Neural crest cell (in vitro differentiated cells): Measurements from ENCODE around the gene ZNF385C. TPM values are rescaled to one million over a fixed set of nuclear protein-coding genes. Genes with fewer than 3 reads are reported as not detected.

Experiments used
- DNase-seq: peaks from one replicate; pipeline ENCODE4 v3.0.0; 2021; ENCODE audit warnings: low read depth, mixed read lengths, low spot score
- H3K27ac Mint-ChIP-seq: one replicate; pipeline ENCODE4 v1.8.0; 2021; ENCODE audit warnings: mild to moderate bottlenecking, mixed read lengths; ENCODE audit not compliant: unreplicated experiment
- H3K27me3 Mint-ChIP-seq: 2 replicates; pipeline ENCODE4 v1.8.0; 2021; ENCODE audit warnings: low read depth, mild to moderate bottlenecking, mixed read lengths
- H3K36me3 Mint-ChIP-seq: 2 replicates; pipeline ENCODE4 v1.8.0; 2021; ENCODE audit warnings: low read depth, mild to moderate bottlenecking, mixed read lengths
- H3K4me1 Mint-ChIP-seq: 2 replicates; pipeline ENCODE4 v1.8.0; 2021; ENCODE audit warnings: mixed read lengths
- H3K4me3 Mint-ChIP-seq: one replicate; pipeline ENCODE4 v1.8.0; 2021; ENCODE audit warnings: mild to moderate bottlenecking, mixed read lengths
- H3K9me3 Mint-ChIP-seq: 2 replicates; pipeline ENCODE4 v1.8.0; 2021; ENCODE audit warnings: mixed read lengths
- CTCF ChIP-seq: fragments of 200-600 bp; sonication (generic); conservative IDR thresholded peaks from 2 replicates; pipeline ENCODE4 v1.5.0; 2021; ENCODE audit warnings: antibody characterized with exemption, mild to moderate bottlenecking
- total RNA-seq: library from RNA; stranded (reverse); gene quantifications from 2 replicates; pipeline ENCODE4 v1.2.1, GENCODE V29; 2021

The ZNF385C gene
- total RNA-seq, 1 donor from 2014 or later, result 1.3 TPM

DNA sequence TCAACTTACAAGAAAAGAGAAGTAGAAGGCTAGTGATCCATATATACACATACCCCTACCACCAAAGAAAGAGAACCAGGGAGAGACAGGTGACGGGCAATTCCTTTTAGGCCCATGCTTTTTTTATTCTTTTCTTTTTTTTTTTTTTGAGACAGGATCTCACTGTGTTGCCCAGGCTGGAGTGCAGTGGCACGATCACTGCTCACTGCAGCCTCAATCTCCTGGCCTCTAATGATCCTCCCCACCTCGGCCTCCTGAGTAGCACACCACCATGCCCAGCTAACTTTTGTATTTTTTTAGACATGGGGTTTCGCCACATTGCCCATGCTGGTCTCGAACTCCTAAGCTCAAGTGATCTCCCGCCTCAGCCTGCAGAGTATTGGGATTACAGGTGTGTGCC is 29.1 kb upstream of the ZNF385C start:
- H3K9me3 Mint-ChIP-seq, result no peaks in the 10 kb centered on the region
- no peak for TF ChIP-seq CTCF
- H3K4me1 Mint-ChIP-seq, result peaks cover 8% of the 10 kb centered on the region
- no peaks in the 10 kb centered on the region for H3K27me3 Mint-ChIP-seq
- no peak overlapping the region for H3K4me3 Mint-ChIP-seq
- no peak for DNase-seq
- H3K36me3 Mint-ChIP-seq, result peaks cover 13% of the 10 kb centered on the region
- no peak overlapping the region for H3K27ac Mint-ChIP-seq

GRCh38 chr17:42126836-42127235 is 28.6 kb upstream of the ZNF385C start:
- Mint-ChIP-seq H3K9me3 (no peaks in the 10 kb centered on the region), H3K27ac (no peak overlapping the region), H3K27me3 (no peaks in the 10 kb centered on the region), H3K4me1 (peaks cover 14% of the 10 kb centered on the region), H3K36me3 (peaks cover 13% of the 10 kb centered on the region), H3K4me3 (no peak overlapping the region)
- no peak for TF ChIP-seq CTCF
- no peak for DNase-seq

GRCh38 chr17:42125565-42125964 is 27.3 kb upstream of the ZNF385C start:
- no peak overlapping the region for H3K27ac Mint-ChIP-seq
- TF ChIP-seq CTCF, result no peak
- H3K4me3 Mint-ChIP-seq, result no peak overlapping the region
- H3K9me3 Mint-ChIP-seq, result no peaks in the 10 kb centered on the region
- DNase-seq, result no peak
- H3K27me3 Mint-ChIP-seq, result no peaks in the 10 kb centered on the region
- H3K36me3 Mint-ChIP-seq, result peaks cover 12% of the 10 kb centered on the region
- H3K4me1 Mint-ChIP-seq, result peaks cover 13% of the 10 kb centered on the region

GRCh38 chr17:42124256-42124655 is 26.0 kb upstream of the ZNF385C start:
- Mint-ChIP-seq H3K36me3 (peaks cover 11% of the 10 kb centered on the region), H3K9me3 (no peaks in the 10 kb centered on the region), H3K27ac (no peak overlapping the region), H3K4me3 (peak overlapping the region; percentile 24), H3K4me1 (peaks cover 16% of the 10 kb centered on the region), H3K27me3 (no peaks in the 10 kb centered on the region)
- DNase-seq, result no peak
- TF ChIP-seq CTCF, result no peak

- TF ChIP-seq CTCF, result no peak
- Mint-ChIP-seq H3K27me3 (no peaks in the 10 kb centered on the region), H3K4me3 (peak within 1 kb of the TSS; percentile 83), H3K27ac (no peak within 1 kb of the TSS), H3K4me1 (peaks cover 21% of the 10 kb centered on the region), H3K36me3 (peaks cover 11% of the 10 kb centered on the region), H3K9me3 (no peaks in the 10 kb centered on the region)
- DNase-seq, result no peak
Measured at GRCh38 chr17:42122371-42123303, 24.4 kb upstream of the ZNF385C start, which contains the start of gene HSPB9. TSS of gene HSPB9 (plus strand) at chr17:42122804. CDS start at chr17:42122851, 47 bp downstream.
